ENCODE results near the gene CYP4V2. TPM values are rescaled to one million over a fixed set of nuclear protein-coding genes. Genes with fewer than 3 reads are reported as not detected.

Gene CYP4V2
- polyA plus RNA-seq, 1 experiment: 4.2 TPM

- no peak for TF ChIP-seq CTCF (IDR thresholded peaks at IDR 0.05; ENCODE audit: insufficient read depth, low read depth, low read length)
- Histone ChIP-seq H3K36me3 (ENCODE audit: control insufficient read depth, insufficient read depth, low read length) (no peaks in the 10 kb centered on the region), H3K27me3 (ENCODE audit: control insufficient read depth, insufficient read depth, low read length) (no peaks in the 10 kb centered on the region), H3K4me3 (ENCODE audit: low read depth, low read length) (no peak overlapping the region)
- CTCF ChIA-PET: no interaction called here
- POLR2A ChIA-PET: no interaction called here
- DNase-seq (ENCODE audit: low read depth): no peak
Measured at GRCh38 chr4:186188107-186188506, 3.3 kb upstream of the CYP4V2 start.

GRCh38 chr4:186189656-186190055 lies 1.7 kb upstream of the CYP4V2 start:
- Histone ChIP-seq H3K36me3 (ENCODE audit: control insufficient read depth, insufficient read depth, low read length) (no peaks in the 10 kb centered on the region), H3K27me3 (ENCODE audit: control insufficient read depth, insufficient read depth, low read length) (no peaks in the 10 kb centered on the region), H3K4me3 (ENCODE audit: low read depth, low read length) (no peak overlapping the region)
- ChIA-PET CTCF (no interaction called here), POLR2A (no interaction called here)
- TF ChIP-seq CTCF (IDR thresholded peaks at IDR 0.05; ENCODE audit: insufficient read depth, low read depth, low read length): no peak
- no peak for DNase-seq (ENCODE audit: low read depth)

- ChIA-PET POLR2A (no interaction called here), CTCF (no interaction called here)
- Histone ChIP-seq H3K27me3 (ENCODE audit: control insufficient read depth, insufficient read depth, low read length) (no peaks in the 10 kb centered on the region), H3K36me3 (ENCODE audit: control insufficient read depth, insufficient read depth, low read length) (0 out of 2 replicates have a peak, but pooled peaks cover 3% of the 10 kb centered on the region), H3K4me3 (ENCODE audit: low read depth, low read length) (peak overlapping the region; percentile 90)
- TF ChIP-seq CTCF (IDR thresholded peaks at IDR 0.05; ENCODE audit: insufficient read depth, low read depth, low read length): peak; percentile 17; the same call in 1 of the 2 replicates
- no peak for DNase-seq (ENCODE audit: low read depth)
Measured at GRCh38 chr4:186190581-186191199, 677 bp upstream of the CYP4V2 start.

GRCh38 chr4:186192066-186192612 lies 772 bp downstream of the CYP4V2 start:
- POLR2A ChIA-PET: interaction anchor here (0.6 kb wide), 1 partner anchor 565 kb away, joined by 3 read pairs; no protein-coding TSS in a partner anchor
- no peak for DNase-seq (ENCODE audit: low read depth)
- no peak for TF ChIP-seq CTCF (IDR thresholded peaks at IDR 0.05; ENCODE audit: insufficient read depth, low read depth, low read length)
- CTCF ChIA-PET: no interaction called here
- Histone ChIP-seq H3K27me3 (ENCODE audit: control insufficient read depth, insufficient read depth, low read length) (no peaks in the 10 kb centered on the region), H3K36me3 (ENCODE audit: control insufficient read depth, insufficient read depth, low read length) (peaks cover 5% of the 10 kb centered on the region), H3K4me3 (ENCODE audit: low read depth, low read length) (peak overlapping the region; percentile 90)

GRCh38 chr4:186193851-186194250 lies 2.5 kb downstream of the CYP4V2 start:
- TF ChIP-seq CTCF (IDR thresholded peaks at IDR 0.05; ENCODE audit: insufficient read depth, low read depth, low read length): no peak
- CTCF ChIA-PET: no interaction called here
- DNase-seq (ENCODE audit: low read depth): no peak
- POLR2A ChIA-PET: no interaction called here
- no peaks in the 10 kb centered on the region for H3K27me3 ChIP-seq (ENCODE audit: control insufficient read depth, insufficient read depth, low read length)
- H3K4me3 ChIP-seq (ENCODE audit: low read depth, low read length): no peak overlapping the region
- H3K36me3 ChIP-seq (ENCODE audit: control insufficient read depth, insufficient read depth, low read length): peaks cover 6% of the 10 kb centered on the region

All from BJ (cell line).